Subcutaneous adipose tissue (tissue), 4 donors: ENCODE data around the gene TLK1. TPM values are rescaled to one million over a fixed set of nuclear protein-coding genes. Genes with fewer than 3 reads are reported as not detected.

Source experiments
- CTCF ChIP-seq: fragments of 450-650 bp; IDR thresholded peaks from one replicate; pipeline ENCODE4 v1.5.1; 2016; ENCODE audit warnings: low read depth, mild to moderate bottlenecking, control low read depth, antibody characterized with exemption, moderate library complexity
- total RNA-seq, 4 donors: library from RNA; depleted of rRNA; stranded (reverse); fragments of >200 nt; gene quantifications; one replicate each; pipeline ENCODE4 v1.1.0, GENCODE V29; 2016

Gene TLK1
- total RNA-seq, 4 donors from 2014 or later: 30.6 to 37.5 (median 34.4) TPM

GRCh38 chr2:171109020-171109419 is 51.7 kb downstream of the TLK1 start:
- no peak for TF ChIP-seq CTCF

GRCh38 chr2:171107803-171108202 is 52.9 kb downstream of the TLK1 start:
- TF ChIP-seq CTCF: no peak

- no peak for TF ChIP-seq CTCF
Measured at GRCh38 chr2:171104379-171104778, 56.3 kb downstream of the TLK1 start.

GRCh38 chr2:171102802-171103201 is 57.9 kb downstream of the TLK1 start:
- no peak for TF ChIP-seq CTCF

- no peak for TF ChIP-seq CTCF
Measured at GRCh38 chr2:171100370-171100769, 60.3 kb downstream of the TLK1 start.

- no peak for TF ChIP-seq CTCF
Measured at GRCh38 chr2:171098607-171099006, 62.1 kb downstream of the TLK1 start.

GRCh38 chr2:171095014-171095582 is 65.6 kb downstream of the TLK1 start:
- TF ChIP-seq CTCF: no peak
